ENCODE data around the gene IRAK3. TPM values are rescaled to one million over a fixed set of nuclear protein-coding genes. Genes with fewer than 3 reads are reported as not detected.

IRAK3 gene
- total RNA-seq, 2 experiments from 2014 or later, result 0.59 to 0.74 TPM

DNA sequence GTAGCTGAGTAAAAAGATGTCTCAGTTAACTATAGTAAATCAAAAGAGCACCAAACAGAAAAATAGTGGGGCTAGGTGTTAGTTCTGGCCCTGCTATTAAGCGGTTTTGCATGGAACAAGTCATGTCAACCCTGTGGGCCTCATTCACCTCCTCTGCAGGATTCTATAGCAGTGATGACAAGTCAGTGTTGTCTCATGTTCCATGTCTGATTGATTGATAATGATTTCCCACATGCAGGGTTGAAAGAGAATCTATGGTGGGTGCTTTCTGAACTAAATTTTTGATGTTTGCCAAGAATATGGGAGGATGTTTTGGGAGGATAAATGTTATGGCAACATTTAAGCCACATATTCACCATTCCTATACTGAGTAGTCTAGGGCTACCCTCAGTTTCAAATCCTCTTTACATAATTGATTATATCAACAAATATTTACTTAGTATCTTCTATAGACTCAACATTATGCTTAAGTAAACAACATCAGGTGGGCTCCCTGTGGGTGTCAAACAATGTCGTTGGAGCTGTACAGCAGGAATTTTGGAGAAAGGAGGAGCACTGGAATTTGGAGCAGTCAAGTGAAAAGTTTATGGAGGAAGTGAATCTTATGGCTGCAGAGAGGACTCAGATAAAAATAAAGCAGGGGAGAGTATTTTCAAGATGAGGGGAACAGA lies 48.6 kb downstream of the IRAK3 start:
- Histone ChIP-seq H3K36me3 (ENCODE audit: insufficient read depth, low read length) (no peaks in the 10 kb centered on the region), H3K27me3 (ENCODE audit: control insufficient read depth in 1 of 2, insufficient read depth in 2 of 2, low read length in 2 of 2) (peaks cover 21 to 28% of the 10 kb centered on the region in 2 experiments), H3K9me3 (ENCODE audit: control insufficient read depth in 1 of 2, insufficient read depth in 1 of 2, low read length in 2 of 2) (no peaks in the 10 kb centered on the region), H3K4me3 (ENCODE audit: low read length) (no peak overlapping the region), H3K27ac (ENCODE audit: low read depth in 1 of 2, low read length in 2 of 2) (no peak overlapping the region), H3K4me1 (ENCODE audit: insufficient read depth, low read length) (peaks cover 6% of the 10 kb centered on the region)
- TF ChIP-seq, protein P1, sequence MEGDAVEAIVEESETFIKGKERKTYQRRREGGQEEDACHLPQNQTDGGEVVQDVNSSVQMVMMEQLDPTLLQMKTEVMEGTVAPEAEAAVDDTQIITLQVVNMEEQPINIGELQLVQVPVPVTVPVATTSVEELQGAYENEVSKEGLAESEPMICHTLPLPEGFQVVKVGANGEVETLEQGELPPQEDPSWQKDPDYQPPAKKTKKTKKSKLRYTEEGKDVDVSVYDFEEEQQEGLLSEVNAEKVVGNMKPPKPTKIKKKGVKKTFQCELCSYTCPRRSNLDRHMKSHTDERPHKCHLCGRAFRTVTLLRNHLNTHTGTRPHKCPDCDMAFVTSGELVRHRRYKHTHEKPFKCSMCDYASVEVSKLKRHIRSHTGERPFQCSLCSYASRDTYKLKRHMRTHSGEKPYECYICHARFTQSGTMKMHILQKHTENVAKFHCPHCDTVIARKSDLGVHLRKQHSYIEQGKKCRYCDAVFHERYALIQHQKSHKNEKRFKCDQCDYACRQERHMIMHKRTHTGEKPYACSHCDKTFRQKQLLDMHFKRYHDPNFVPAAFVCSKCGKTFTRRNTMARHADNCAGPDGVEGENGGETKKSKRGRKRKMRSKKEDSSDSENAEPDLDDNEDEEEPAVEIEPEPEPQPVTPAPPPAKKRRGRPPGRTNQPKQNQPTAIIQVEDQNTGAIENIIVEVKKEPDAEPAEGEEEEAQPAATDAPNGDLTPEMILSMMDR (IDR thresholded peaks at IDR 0.05), result no peak
- ATAC-seq (ENCODE audit: poor library complexity) (no peak), DNase-seq (no peak)
- H3K27ac Mint-ChIP-seq, result no peak overlapping the region
- H3K4me1 Mint-ChIP-seq (ENCODE audit: low read depth), result peaks cover 9% of the 10 kb centered on the region
- CTCF ChIA-PET, result interaction anchor here (1.0 to 1.2 kb wide), 2 partner anchors 11 to 28 kb away, joined by 3 to 4 read pairs; no protein-coding TSS in a partner anchor
- H3K36me3 Mint-ChIP-seq (ENCODE audit: low read depth), result no peaks in the 10 kb centered on the region
- peaks cover 62% of the 10 kb centered on the region for H3K27me3 Mint-ChIP-seq
- POLR2A ChIA-PET, result no interaction called here
- no peaks in the 10 kb centered on the region for H3K9me3 Mint-ChIP-seq
- no peak overlapping the region for H3K4me3 Mint-ChIP-seq
- intact Hi-C loops (cut with DNase I, micrococcal nuclease), result no loop called here

DNA sequence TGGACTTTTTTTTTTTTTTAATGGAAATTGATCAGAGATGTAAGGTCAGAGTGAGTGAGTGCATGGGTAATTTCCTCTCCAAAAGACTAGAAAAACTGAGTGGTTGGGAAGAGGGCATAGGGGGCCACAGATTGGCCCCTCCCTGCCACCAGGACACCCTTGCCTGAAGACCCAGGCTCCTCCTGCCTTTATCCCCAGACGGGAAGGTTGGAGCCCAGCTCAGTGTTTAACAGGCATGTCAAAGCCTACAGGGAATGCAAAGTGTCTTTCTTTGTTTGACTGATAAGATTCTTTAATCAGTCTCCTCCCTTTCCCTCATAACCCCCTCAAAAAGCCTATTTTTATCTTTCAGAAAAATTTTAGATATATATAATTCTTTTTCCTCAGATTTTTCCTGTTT lies 50.3 kb downstream of the IRAK3 start:
- H3K27ac ChIP-seq (ENCODE audit: low read depth in 1 of 2, low read length in 2 of 2), result no peak overlapping the region
- peaks cover 21 to 28% of the 10 kb centered on the region in 2 experiments for H3K27me3 ChIP-seq (ENCODE audit: control insufficient read depth in 1 of 2, insufficient read depth in 2 of 2, low read length in 2 of 2)
- DNase-seq (no peak), ATAC-seq (ENCODE audit: poor library complexity) (no peak)
- H3K4me1 Mint-ChIP-seq (ENCODE audit: low read depth), result peaks cover 5% of the 10 kb centered on the region
- H3K4me1 ChIP-seq (ENCODE audit: insufficient read depth, low read length), result peaks cover 6% of the 10 kb centered on the region
- no peak overlapping the region for H3K27ac Mint-ChIP-seq
- peaks cover 65% of the 10 kb centered on the region for H3K27me3 Mint-ChIP-seq
- H3K36me3 ChIP-seq (ENCODE audit: insufficient read depth, low read length), result no peaks in the 10 kb centered on the region
- H3K36me3 Mint-ChIP-seq (ENCODE audit: low read depth), result no peaks in the 10 kb centered on the region
- TF ChIP-seq, protein P1 (IDR thresholded peaks at IDR 0.05), result no peak
- POLR2A ChIA-PET, result interaction anchor here (0.8 kb wide), 1 partner anchor 69 kb away, joined by 6 read pairs; no protein-coding TSS in a partner anchor
- H3K9me3 ChIP-seq (ENCODE audit: control insufficient read depth in 1 of 2, insufficient read depth in 1 of 2, low read length in 2 of 2), result no peaks in the 10 kb centered on the region
- H3K4me3 Mint-ChIP-seq, result no peak overlapping the region
- no peaks in the 10 kb centered on the region for H3K9me3 Mint-ChIP-seq
- no peak overlapping the region for H3K4me3 ChIP-seq (ENCODE audit: low read length)
- intact Hi-C loops (cut with DNase I, micrococcal nuclease), result no loop called here
- CTCF ChIA-PET, result no interaction called here

DNA sequence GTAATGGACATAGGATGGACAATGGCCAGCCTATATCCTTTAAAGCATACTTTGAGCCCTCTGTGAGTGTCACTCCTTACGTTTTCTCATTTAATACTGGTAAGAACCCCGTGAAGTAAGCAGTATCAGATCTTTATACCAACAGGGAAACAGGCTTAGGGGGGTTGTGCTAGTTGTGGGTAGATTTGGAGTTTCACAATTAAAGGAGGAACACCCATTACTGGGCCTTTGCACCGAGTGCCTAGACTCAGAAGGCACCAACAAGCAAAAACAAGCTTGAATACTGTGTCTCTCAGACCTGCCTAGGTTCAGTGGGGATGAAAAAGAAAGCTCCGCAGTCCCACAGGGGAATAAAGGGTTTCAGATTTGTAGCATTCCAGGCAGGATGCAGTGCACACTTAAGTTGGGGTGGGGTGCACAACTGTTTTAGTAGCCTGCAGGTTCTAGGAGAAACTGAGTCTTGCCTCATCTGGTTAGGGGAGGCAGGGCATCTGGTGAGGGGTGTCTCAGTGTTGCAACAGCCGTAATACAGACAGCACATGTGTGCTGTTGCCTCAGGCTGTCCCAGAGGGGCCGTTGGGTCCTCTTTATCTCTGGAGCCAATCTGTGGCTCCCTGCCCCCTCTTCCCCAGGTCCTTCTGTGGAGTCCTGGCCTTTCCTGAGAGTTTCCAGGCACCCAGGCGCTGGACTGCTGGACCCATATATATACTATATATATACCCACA lies 51.2 kb downstream of the IRAK3 start:
- H3K27ac Mint-ChIP-seq, result no peak overlapping the region
- H3K9me3 Mint-ChIP-seq, result no peaks in the 10 kb centered on the region
- ChIA-PET POLR2A (no interaction called here), CTCF (no interaction called here)
- H3K4me1 Mint-ChIP-seq (ENCODE audit: low read depth), result peaks cover 5% of the 10 kb centered on the region
- ATAC-seq (ENCODE audit: poor library complexity) (no peak), DNase-seq (no peak)
- no peaks in the 10 kb centered on the region for H3K36me3 ChIP-seq (ENCODE audit: insufficient read depth, low read length)
- peaks cover 60% of the 10 kb centered on the region for H3K27me3 Mint-ChIP-seq
- H3K36me3 Mint-ChIP-seq (ENCODE audit: low read depth), result no peaks in the 10 kb centered on the region
- TF ChIP-seq, protein P1 (IDR thresholded peaks at IDR 0.05), result no peak
- H3K27ac ChIP-seq (ENCODE audit: low read depth in 1 of 2, low read length in 2 of 2), result no peak overlapping the region
- no peaks in the 10 kb centered on the region for H3K4me1 ChIP-seq (ENCODE audit: insufficient read depth, low read length)
- H3K9me3 ChIP-seq (ENCODE audit: control insufficient read depth in 1 of 2, insufficient read depth in 1 of 2, low read length in 2 of 2), result no peaks in the 10 kb centered on the region
- no peak overlapping the region for H3K4me3 ChIP-seq (ENCODE audit: low read length)
- H3K4me3 Mint-ChIP-seq, result no peak overlapping the region
- H3K27me3 ChIP-seq (ENCODE audit: control insufficient read depth in 1 of 2, insufficient read depth in 2 of 2, low read length in 2 of 2), result peaks cover 21 to 23% of the 10 kb centered on the region in 2 experiments
- intact Hi-C loops (cut with DNase I, micrococcal nuclease), result no loop called here
